22Rv1 (cell line): Measurements from ENCODE around the gene TFAP2A.

Source experiments
- ZFX ChIP-seq: fragments of 450-650 bp; IDR thresholded peaks from 2 replicates; pipeline ENCODE4 v1.6.1; 2017; ENCODE audit warnings: antibody characterized with exemption, borderline replicate concordance
- TF ChIP-seq, protein P1 (sequence below): fragments of 450-650 bp; IDR thresholded peaks from 2 replicates; pipeline ENCODE4 v1.5.1; 2017; ENCODE audit warnings: mild to moderate bottlenecking

DNA sequence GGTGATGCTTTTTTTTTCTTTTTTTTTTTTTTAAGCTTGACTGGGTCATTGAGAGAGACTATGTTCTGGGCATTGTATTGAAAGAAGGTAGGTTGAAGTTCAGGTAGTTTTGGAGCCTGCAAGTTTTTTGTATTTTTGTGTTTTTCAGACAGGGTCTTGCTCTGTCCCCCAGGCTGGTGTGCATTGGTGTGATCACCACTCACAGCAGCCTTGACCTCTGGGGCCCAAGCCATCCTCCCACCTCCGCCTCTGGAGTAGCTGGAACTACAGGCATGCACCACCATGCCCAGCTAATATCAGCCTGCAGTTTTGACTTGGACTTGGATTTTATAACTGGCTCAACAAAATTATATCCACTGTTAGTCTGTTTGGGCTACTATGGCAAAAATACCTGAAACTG is 31.7 kb upstream of the TFAP2A start:
- TF ChIP-seq, protein P1, sequence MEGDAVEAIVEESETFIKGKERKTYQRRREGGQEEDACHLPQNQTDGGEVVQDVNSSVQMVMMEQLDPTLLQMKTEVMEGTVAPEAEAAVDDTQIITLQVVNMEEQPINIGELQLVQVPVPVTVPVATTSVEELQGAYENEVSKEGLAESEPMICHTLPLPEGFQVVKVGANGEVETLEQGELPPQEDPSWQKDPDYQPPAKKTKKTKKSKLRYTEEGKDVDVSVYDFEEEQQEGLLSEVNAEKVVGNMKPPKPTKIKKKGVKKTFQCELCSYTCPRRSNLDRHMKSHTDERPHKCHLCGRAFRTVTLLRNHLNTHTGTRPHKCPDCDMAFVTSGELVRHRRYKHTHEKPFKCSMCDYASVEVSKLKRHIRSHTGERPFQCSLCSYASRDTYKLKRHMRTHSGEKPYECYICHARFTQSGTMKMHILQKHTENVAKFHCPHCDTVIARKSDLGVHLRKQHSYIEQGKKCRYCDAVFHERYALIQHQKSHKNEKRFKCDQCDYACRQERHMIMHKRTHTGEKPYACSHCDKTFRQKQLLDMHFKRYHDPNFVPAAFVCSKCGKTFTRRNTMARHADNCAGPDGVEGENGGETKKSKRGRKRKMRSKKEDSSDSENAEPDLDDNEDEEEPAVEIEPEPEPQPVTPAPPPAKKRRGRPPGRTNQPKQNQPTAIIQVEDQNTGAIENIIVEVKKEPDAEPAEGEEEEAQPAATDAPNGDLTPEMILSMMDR, result no peak
- no peak for TF ChIP-seq ZFX
